SK-N-MC (cell line): ENCODE data around the gene ARG2.
"Not testable (repeated sequence)": the region's sequence is repeated elsewhere in the genome, so short reads cannot be mapped to it uniquely, and the experiment has no call there.

Experiments used
- DNase-seq: peaks from one replicate; pipeline ENCODE4 v3.0.0-alpha.2; 2011; ENCODE audit warnings: low read depth, low spot score
- H3K27ac ChIP-seq: fragments of 200-600 bp; sonication (generic); 2 replicates; pipeline ENCODE4 v1.5.1; 2016; ENCODE audit warnings: mixed run types
- H3K36me3 ChIP-seq: fragments of 200-600 bp; sonication (generic); 2 replicates; pipeline ENCODE4 v1.6.1; 2017; ENCODE audit warnings: antibody characterized with exemption, low read length, mixed read lengths; ENCODE audit not compliant: insufficient read depth
- H3K4me3 ChIP-seq: fragments of 200-600 bp; sonication (generic); 2 replicates; pipeline ENCODE4 v1.5.1; 2016
- H3K9ac ChIP-seq: fragments of 200-600 bp; sonication (generic); 2 replicates; pipeline ENCODE4 v1.8.0; 2017; ENCODE audit warnings: mixed run types, mixed read lengths; ENCODE audit not compliant: insufficient read length
- H3K9me3 ChIP-seq: fragments of 200-600 bp; sonication (generic); 2 replicates; pipeline ENCODE4 v1.6.1; 2017; ENCODE audit warnings: low read depth, mild to moderate bottlenecking, antibody characterized with exemption, low read length, moderate library complexity, mixed read lengths
- EZH2 ChIP-seq: fragments of 200-600 bp; sonication (generic); IDR thresholded peaks from one replicate; pipeline ENCODE4 v1.6.1; 2017; ENCODE audit warnings: antibody characterized with exemption
- FOXP2 ChIP-seq: optimal IDR thresholded peaks from 2 replicates; pipeline ENCODE3; 2011; ENCODE audit warnings: mild to moderate bottlenecking, moderate library complexity; ENCODE audit not compliant: insufficient read depth; ENCODE audit errors: extremely low read length, control extremely low read depth
- POLR2AphosphoS5 ChIP-seq: IDR thresholded peaks from 2 replicates; pipeline ENCODE4 v1.6.1; 2012; ENCODE audit warnings: mild to moderate bottlenecking, low read depth, low read length, borderline replicate concordance

Gene ARG2

DNA sequence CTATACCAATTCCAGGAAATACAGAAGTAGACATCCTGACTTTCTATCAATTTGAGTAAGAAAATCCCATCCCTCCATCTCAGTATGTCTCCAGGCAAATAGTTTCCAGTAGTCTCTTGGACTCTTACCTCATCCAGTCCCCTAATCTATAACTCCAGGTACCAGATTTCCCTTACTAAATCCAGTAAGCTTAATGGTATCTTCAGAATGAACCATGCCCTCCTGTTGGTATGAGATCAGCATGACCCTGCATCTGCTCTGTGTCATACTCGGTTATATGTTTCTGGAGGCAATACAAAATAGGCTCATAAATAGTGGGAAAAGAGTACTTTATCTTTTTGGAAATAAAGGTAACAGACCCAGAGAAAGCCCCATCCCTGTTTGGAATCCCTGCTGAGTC, 38.1 kb upstream of the ARG2 start:
- no peak overlapping the region for H3K27ac ChIP-seq
- TF ChIP-seq FOXP2 (no peak), EZH2 (no peak), POLR2AphosphoS5 (no peak)
- no peaks in the 10 kb centered on the region for H3K36me3 ChIP-seq

DNA sequence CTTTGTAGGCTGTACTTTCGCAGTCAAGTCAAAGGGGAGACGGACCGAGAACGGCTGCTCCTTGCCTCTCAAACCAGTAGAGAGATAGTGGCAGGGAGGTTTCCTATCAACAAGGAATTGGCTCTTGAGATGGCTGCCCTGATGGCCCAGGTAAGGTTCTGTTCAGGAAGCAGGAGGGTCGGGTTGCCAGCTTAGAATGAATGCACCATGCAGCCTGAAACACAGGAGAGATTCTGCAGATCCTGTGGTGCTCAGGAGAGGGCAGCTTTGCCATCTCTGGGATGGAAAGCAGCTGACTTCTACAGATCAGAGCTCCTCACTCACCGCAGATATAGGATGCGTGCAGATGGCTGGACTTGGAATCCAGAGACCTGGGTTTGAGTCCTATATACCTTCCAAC, 37.7 kb upstream of the ARG2 start:
- no peaks in the 10 kb centered on the region for H3K9me3 ChIP-seq
- H3K9ac ChIP-seq: no peak overlapping the region
- no peak for TF ChIP-seq POLR2AphosphoS5
- no peak for TF ChIP-seq FOXP2
- no peak for TF ChIP-seq EZH2
- H3K36me3 ChIP-seq: no peaks in the 10 kb centered on the region
- no peak for DNase-seq
- no peak overlapping the region for H3K27ac ChIP-seq
- H3K4me3 ChIP-seq: no peak overlapping the region

More for the DNA sequence above, 38.1 kb upstream of the ARG2 start:
- Histone ChIP-seq H3K9me3 (no peaks in the 10 kb centered on the region), H3K9ac (no peak overlapping the region), H3K4me3 (no peak overlapping the region)
- no peak for DNase-seq

- TF ChIP-seq POLR2AphosphoS5: no peak
- no peak for TF ChIP-seq FOXP2
- TF ChIP-seq EZH2: no peak
- peaks cover 9% of the 10 kb centered on the region; the same call in 1 of the 2 replicates for H3K36me3 ChIP-seq
- no peak overlapping the region for H3K4me3 ChIP-seq
- no peaks in the 10 kb centered on the region for H3K9me3 ChIP-seq
- no peak for DNase-seq
- H3K27ac ChIP-seq: no peak overlapping the region
- H3K9ac ChIP-seq: no peak overlapping the region
Measured at GRCh38 chr14:67583711-67584644, 35.7 kb upstream of the ARG2 start.

- Histone ChIP-seq H3K9ac (no peak overlapping the region), H3K4me3 (no peak overlapping the region), H3K36me3 (peaks cover 19% of the 10 kb centered on the region; the same call in 1 of the 2 replicates), H3K9me3 (no peaks in the 10 kb centered on the region), H3K27ac (no peak overlapping the region)
- TF ChIP-seq EZH2 (no peak), FOXP2 (no peak), POLR2AphosphoS5 (no peak)
- no peak for DNase-seq
Measured at GRCh38 chr14:67584978-67585377, 34.7 kb upstream of the ARG2 start.

DNA sequence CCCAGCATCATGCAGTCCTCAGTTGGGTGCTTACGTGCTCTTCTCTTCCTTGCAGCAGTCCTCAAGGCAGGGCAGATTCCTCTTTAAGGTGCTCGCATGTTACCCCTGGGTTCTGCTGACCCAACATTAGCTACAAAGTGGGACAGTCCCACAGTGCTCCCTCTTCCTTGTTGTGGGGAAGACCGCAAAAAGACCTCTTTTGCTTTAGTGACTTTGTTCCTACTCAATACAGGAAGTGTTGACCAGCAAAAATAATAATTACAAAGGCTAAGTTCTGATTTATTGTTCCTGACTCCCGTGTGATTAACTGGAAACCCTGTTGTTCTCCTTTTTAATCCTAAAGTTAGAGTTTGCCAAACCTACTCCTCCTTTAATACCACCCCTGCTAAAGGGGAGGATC, 33.4 kb upstream of the ARG2 start:
- DNase-seq: no peak
- Histone ChIP-seq H3K4me3 (no peak overlapping the region), H3K9me3 (no peaks in the 10 kb centered on the region), H3K9ac (no peak overlapping the region), H3K27ac (no peak overlapping the region), H3K36me3 (peaks cover 23% of the 10 kb centered on the region; the same call in 1 of the 2 replicates)
- TF ChIP-seq EZH2 (no peak), POLR2AphosphoS5 (no peak), FOXP2 (no peak)

- no peak for DNase-seq
- no peak overlapping the region for H3K27ac ChIP-seq
- TF ChIP-seq POLR2AphosphoS5: no peak
- no peak for TF ChIP-seq EZH2
- TF ChIP-seq FOXP2: no peak
Measured at GRCh38 chr14:67589204-67589770, 30.4 kb upstream of the ARG2 start.

GRCh38 chr14:67593650-67594049, 26.1 kb upstream of the ARG2 start:
- H3K36me3 ChIP-seq: peaks cover 30% of the 10 kb centered on the region
- H3K27ac ChIP-seq, H3K9me3 ChIP-seq, H3K9ac ChIP-seq, H3K4me3 ChIP-seq, DNase-seq: not testable (repeated sequence)

More at GRCh38 chr14:67589204-67589770, 30.4 kb upstream of the ARG2 start:
- Histone ChIP-seq H3K9ac (no peak overlapping the region), H3K36me3 (peaks cover 36% of the 10 kb centered on the region), H3K4me3 (no peak overlapping the region), H3K9me3 (no peaks in the 10 kb centered on the region)

- Histone ChIP-seq H3K36me3 (peaks cover 16% of the 10 kb centered on the region), H3K4me3 (no peak overlapping the region), H3K9me3 (no peaks in the 10 kb centered on the region), H3K9ac (no peak overlapping the region), H3K27ac (no peak overlapping the region)
- DNase-seq: no peak
- TF ChIP-seq FOXP2 (no peak), EZH2 (no peak)
Measured at GRCh38 chr14:67595392-67595791, 24.3 kb upstream of the ARG2 start.
